WTC11 (cell line): ENCODE measurements around the gene FNIP1.

Experiments
- ATF2 ChIP-seq: sonication (generic); formaldehyde crosslinking; IDR thresholded peaks from 2 replicates; pipeline ENCODE4 v1.8.1; 2022; ENCODE audit warnings: low read depth, missing genetic modification reagents, borderline replicate concordance
- CREM ChIP-seq: sonication (generic); formaldehyde crosslinking; IDR thresholded peaks from 2 replicates; pipeline ENCODE4 v1.8.1; 2022; ENCODE audit warnings: mild to moderate bottlenecking, missing genetic modification reagents, moderate library complexity
- ETV6 ChIP-seq: sonication (generic); formaldehyde crosslinking; IDR thresholded peaks from 2 replicates; pipeline ENCODE4 v1.8.1; 2022; ENCODE audit warnings: mild to moderate bottlenecking, missing genetic modification reagents
- ZNF232 ChIP-seq: sonication (generic); formaldehyde crosslinking; IDR thresholded peaks from 2 replicates; pipeline ENCODE4 v1.8.0; 2022; ENCODE audit warnings: mild to moderate bottlenecking, missing genetic modification reagents
- TF ChIP-seq, protein P1 (sequence below): fragments of 200-600 bp; IDR thresholded peaks from 2 replicates; pipeline ENCODE4 v1.8.0; 2022; ENCODE audit warnings: antibody characterized with exemption
- TF ChIP-seq, protein P2 (sequence below): sonication (generic); formaldehyde crosslinking; IDR thresholded peaks from 2 replicates; pipeline ENCODE4 v1.8.1; 2022; ENCODE audit warnings: mild to moderate bottlenecking, missing genetic modification reagents, moderate library complexity, borderline replicate concordance

GRCh38 chr5:131718487-131719014 lies 78.3 kb downstream of the FNIP1 start:
- no peak for TF ChIP-seq ETV6 (CRISPR knock-in tag)
- TF ChIP-seq ZNF232 = no peak
- TF ChIP-seq, protein P1, sequence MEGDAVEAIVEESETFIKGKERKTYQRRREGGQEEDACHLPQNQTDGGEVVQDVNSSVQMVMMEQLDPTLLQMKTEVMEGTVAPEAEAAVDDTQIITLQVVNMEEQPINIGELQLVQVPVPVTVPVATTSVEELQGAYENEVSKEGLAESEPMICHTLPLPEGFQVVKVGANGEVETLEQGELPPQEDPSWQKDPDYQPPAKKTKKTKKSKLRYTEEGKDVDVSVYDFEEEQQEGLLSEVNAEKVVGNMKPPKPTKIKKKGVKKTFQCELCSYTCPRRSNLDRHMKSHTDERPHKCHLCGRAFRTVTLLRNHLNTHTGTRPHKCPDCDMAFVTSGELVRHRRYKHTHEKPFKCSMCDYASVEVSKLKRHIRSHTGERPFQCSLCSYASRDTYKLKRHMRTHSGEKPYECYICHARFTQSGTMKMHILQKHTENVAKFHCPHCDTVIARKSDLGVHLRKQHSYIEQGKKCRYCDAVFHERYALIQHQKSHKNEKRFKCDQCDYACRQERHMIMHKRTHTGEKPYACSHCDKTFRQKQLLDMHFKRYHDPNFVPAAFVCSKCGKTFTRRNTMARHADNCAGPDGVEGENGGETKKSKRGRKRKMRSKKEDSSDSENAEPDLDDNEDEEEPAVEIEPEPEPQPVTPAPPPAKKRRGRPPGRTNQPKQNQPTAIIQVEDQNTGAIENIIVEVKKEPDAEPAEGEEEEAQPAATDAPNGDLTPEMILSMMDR = no peak
- TF ChIP-seq, protein P2, sequence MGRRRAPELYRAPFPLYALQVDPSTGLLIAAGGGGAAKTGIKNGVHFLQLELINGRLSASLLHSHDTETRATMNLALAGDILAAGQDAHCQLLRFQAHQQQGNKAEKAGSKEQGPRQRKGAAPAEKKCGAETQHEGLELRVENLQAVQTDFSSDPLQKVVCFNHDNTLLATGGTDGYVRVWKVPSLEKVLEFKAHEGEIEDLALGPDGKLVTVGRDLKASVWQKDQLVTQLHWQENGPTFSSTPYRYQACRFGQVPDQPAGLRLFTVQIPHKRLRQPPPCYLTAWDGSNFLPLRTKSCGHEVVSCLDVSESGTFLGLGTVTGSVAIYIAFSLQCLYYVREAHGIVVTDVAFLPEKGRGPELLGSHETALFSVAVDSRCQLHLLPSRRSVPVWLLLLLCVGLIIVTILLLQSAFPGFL = no peak
- TF ChIP-seq CREM (CRISPR knock-in tag) = no peak
- TF ChIP-seq ATF2 = no peak
